ENCODE data around the gene CCSER2. TPM values are rescaled to one million over a fixed set of nuclear protein-coding genes. Genes with fewer than 3 reads are reported as not detected.

Gene CCSER2
- total RNA-seq, 2 donors from 2014 or later = 73.1 to 74.1 TPM

DNA sequence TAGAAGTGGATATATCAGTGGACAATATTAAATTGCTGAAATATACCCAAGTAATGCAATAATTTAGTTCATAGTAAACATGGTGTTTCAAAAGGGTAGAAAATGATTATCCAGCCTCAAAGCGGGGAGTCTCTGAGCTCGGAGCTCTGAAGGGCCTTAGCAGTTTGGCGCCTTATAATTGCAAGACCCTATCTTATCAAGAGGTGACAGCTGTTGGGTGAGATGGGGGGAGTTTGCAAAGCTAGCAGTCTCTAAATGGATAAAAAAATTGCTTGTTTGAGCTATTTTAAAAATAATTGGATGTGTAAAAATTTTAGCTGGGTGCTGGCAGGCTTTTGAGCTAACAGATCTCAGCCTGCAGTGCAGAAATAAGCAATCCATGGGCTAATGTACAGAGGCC is 219.2 kb downstream of the CCSER2 start:
- no peaks in the 10 kb centered on the region for H3K9me3 Mint-ChIP-seq
- DNase-seq (ENCODE audit: low spot score in 2 of 2) (no peak), ATAC-seq (no peak)
- H3K36me3 Mint-ChIP-seq = no peaks in the 10 kb centered on the region
- no peak overlapping the region for H3K27ac Mint-ChIP-seq

DNA sequence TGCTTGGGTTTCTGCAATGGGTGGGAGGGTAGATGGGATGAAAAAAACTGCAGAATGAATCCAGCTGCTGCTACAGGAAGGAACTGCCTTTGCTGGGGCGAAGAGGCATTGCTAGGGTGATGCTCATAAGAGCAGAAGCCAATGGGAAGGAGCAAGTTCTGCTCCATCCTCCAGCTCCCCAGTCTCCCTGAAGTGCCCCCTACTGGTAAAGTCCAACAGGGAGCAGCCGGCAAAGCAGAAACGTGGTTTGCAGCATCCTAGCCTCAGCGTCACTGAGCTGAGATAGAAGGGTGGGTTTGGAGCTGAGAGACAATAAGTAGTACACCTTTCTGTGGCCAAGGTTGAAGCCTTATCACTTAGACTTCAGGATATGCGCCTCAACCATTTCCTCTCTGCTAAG is 220.5 kb downstream of the CCSER2 start:
- DNase-seq (ENCODE audit: low spot score in 2 of 2) (no peak), ATAC-seq (peak in 1 of 2 donors; percentile 43)
- no peaks in the 10 kb centered on the region for H3K36me3 Mint-ChIP-seq
- H3K27ac Mint-ChIP-seq = no peak overlapping the region
- no peaks in the 10 kb centered on the region for H3K9me3 Mint-ChIP-seq

DNA sequence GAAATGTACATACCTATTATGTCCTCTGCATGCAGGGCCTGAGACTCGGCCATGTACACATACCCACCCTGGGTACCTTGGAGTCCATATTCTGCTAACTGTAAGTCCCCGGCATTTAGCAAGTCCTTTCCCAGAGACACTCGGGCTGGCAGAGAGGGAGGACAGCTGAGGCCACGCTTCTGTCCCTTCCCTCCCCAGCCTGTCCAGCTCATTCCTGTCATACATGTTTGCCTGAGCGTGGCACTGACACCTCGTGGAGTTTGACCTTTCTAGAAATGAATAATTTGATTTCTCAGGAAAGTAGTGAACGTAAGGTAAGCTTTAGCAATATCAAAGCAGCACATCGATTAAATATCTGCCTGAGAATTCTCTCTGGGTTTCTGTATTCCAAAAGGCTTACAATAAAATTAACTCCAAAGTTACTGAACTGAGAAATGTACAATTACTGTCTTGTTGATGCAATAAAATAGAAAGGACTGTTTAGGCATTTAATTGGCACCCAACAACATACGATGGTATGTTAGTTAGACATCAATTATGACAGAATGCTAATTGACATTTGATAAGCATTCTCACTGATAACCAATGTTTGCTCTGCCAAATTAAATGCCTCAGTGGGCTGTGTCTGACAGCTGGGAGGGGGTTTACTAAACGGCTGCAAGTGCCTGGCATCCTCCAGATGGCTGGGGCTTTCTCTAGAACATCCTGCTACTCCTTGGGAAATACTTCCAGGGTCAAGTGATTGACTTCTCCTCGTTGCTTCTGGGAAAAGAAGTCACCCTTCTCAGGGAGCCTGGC is 221.2 kb downstream of the CCSER2 start:
- no peaks in the 10 kb centered on the region for H3K36me3 Mint-ChIP-seq

GRCh38 chr10:84550756-84551436 is 222.5 kb downstream of the CCSER2 start:
- ATAC-seq = no peak
- no peak overlapping the region for H3K27ac Mint-ChIP-seq
- no peaks in the 10 kb centered on the region for H3K36me3 Mint-ChIP-seq
- DNase-seq (ENCODE audit: low spot score in 2 of 2) = no peak
- H3K9me3 Mint-ChIP-seq = no peaks in the 10 kb centered on the region

More for the DNA sequence above, 221.2 kb downstream of the CCSER2 start:
- no peak overlapping the region for H3K27ac Mint-ChIP-seq
- DNase-seq (ENCODE audit: low spot score in 2 of 2) (no peak), ATAC-seq (no peak)
- H3K9me3 Mint-ChIP-seq = no peaks in the 10 kb centered on the region

GRCh38 chr10:84551437-84552120 is 223.2 kb downstream of the CCSER2 start:
- no peak for DNase-seq (ENCODE audit: low spot score in 2 of 2)
- ATAC-seq = no peak
- no peaks in the 10 kb centered on the region for H3K36me3 Mint-ChIP-seq
- H3K9me3 Mint-ChIP-seq = no peaks in the 10 kb centered on the region
- H3K27ac Mint-ChIP-seq = no peak overlapping the region

- H3K27ac Mint-ChIP-seq = no peak overlapping the region
- H3K9me3 Mint-ChIP-seq = no peaks in the 10 kb centered on the region
- H3K36me3 Mint-ChIP-seq = no peaks in the 10 kb centered on the region
- DNase-seq (ENCODE audit: low spot score in 2 of 2) (no peak), ATAC-seq (no peak)
These were observed 224.1 kb downstream of the CCSER2 start for GRCh38 chr10:84552478-84552877.

- Mint-ChIP-seq H3K27ac (no peak overlapping the region), H3K9me3 (no peaks in the 10 kb centered on the region), H3K36me3 (no peaks in the 10 kb centered on the region)
- DNase-seq (ENCODE audit: low spot score in 2 of 2) (no peak), ATAC-seq (no peak)
These were observed 234.2 kb downstream of the CCSER2 start for GRCh38 chr10:84562592-84562991.

DNA sequence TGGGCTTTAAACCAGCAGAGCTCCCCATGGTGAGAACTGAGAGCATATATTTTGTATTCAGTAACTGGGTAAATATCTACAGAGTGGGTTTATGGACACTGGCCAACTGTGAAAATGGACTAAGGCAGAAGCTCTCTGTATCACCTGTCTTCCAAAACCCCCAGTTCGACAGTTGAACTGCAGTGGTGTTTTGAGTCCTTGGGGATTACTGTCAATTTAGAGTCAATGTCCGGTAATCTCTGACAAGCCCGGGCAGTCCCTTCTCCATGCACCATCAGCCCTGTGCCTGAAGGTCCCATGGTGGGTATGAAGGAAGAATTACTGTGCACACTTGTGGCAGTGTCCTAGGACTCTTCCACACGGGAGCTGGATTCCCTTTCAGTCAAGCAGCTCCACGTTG is 235.0 kb downstream of the CCSER2 start:
- H3K9me3 Mint-ChIP-seq = no peaks in the 10 kb centered on the region
- no peaks in the 10 kb centered on the region for H3K36me3 Mint-ChIP-seq
- ATAC-seq (no peak), DNase-seq (ENCODE audit: low spot score in 2 of 2) (no peak)
- no peak overlapping the region for H3K27ac Mint-ChIP-seq

DNA sequence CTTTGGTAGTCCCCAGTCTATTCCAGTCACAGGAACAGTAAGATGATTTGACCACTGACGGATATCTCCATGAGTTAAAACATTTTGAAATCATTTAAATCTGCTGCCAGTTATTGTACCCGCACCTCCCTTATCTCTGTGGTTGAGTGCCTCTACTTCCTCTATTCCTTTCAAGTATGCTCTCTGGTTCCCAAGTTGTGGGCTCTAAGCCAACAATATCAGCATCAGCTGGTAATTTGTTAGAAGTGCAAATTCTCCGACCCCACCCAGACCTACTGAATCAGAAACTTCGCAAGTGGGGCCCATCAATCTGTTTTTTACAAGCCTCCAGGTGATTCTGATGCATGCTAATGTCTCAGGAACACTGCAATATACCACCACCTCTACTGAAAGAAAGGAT is 235.5 kb downstream of the CCSER2 start:
- Mint-ChIP-seq H3K27ac (no peak overlapping the region), H3K9me3 (no peaks in the 10 kb centered on the region), H3K36me3 (no peaks in the 10 kb centered on the region)
- ATAC-seq (no peak), DNase-seq (ENCODE audit: low spot score in 2 of 2) (no peak)

GRCh38 chr10:84565881-84566582 is 237.6 kb downstream of the CCSER2 start:
- H3K9me3 Mint-ChIP-seq = no peaks in the 10 kb centered on the region
- no peak for DNase-seq (ENCODE audit: low spot score in 2 of 2)
- no peaks in the 10 kb centered on the region for H3K36me3 Mint-ChIP-seq
- no peak for ATAC-seq
- no peak overlapping the region for H3K27ac Mint-ChIP-seq

GRCh38 chr10:84567133-84567532 is 238.7 kb downstream of the CCSER2 start:
- ATAC-seq (no peak), DNase-seq (ENCODE audit: low spot score in 2 of 2) (no peak)
- Mint-ChIP-seq H3K27ac (no peak overlapping the region), H3K9me3 (no peaks in the 10 kb centered on the region), H3K36me3 (no peaks in the 10 kb centered on the region)

Other genes starting within 250 kb of the CCSER2 start
- gene GHITM, start 189.1 kb upstream of the CCSER2 start, total RNA-seq = 100 to 1,000 TPM; 169 to 227 TPM
- not detected for gene GPR15LG, start 154.8 kb upstream of the CCSER2 start, total RNA-seq
- gene CDHR1, start 134.1 kb upstream of the CCSER2 start, total RNA-seq = 1 to 10 TPM in 1 of 2 donors, under 1 TPM in 1; 0.64 to 1.1 TPM
- gene LRIT2, start 103.0 kb upstream of the CCSER2 start, total RNA-seq = not detected
- not detected for gene LRIT1, start 87.0 kb upstream of the CCSER2 start, total RNA-seq
- gene RGR, start 83.5 kb upstream of the CCSER2 start, total RNA-seq = not detected

All from activated naive CD4-positive, alpha-beta T cell treated with anti-CD3 and anti-CD28 coated beads, Interleukin-2, amount 50 U/mL, for 72 hours (primary cell).